Right renal cortex interstitium (tissue), 3 donors: ENCODE data around the gene FRRS1L. TPM values are rescaled to one million over a fixed set of nuclear protein-coding genes. Genes with fewer than 3 reads are reported as not detected.

Experiments
- DNase-seq, 3 donors: peaks; one replicate each; pipeline ENCODE4 v3.0.0-alpha.2; 2013; ENCODE audit warnings: low read depth in 3 of 3, low spot score in 2 of 3
- polyA plus RNA-seq, 3 donors: library from polyadenylated mRNA; unstranded; fragments of 120-200 nt; gene quantifications; one replicate each; pipeline ENCODE4 v1.2.1, GENCODE V29; 2013; ENCODE audit not compliant: insufficient read length in 3 of 3

Gene FRRS1L
- polyA plus RNA-seq, 3 donors = 2.2 to 3.7 (median 3.1) TPM

DNA sequence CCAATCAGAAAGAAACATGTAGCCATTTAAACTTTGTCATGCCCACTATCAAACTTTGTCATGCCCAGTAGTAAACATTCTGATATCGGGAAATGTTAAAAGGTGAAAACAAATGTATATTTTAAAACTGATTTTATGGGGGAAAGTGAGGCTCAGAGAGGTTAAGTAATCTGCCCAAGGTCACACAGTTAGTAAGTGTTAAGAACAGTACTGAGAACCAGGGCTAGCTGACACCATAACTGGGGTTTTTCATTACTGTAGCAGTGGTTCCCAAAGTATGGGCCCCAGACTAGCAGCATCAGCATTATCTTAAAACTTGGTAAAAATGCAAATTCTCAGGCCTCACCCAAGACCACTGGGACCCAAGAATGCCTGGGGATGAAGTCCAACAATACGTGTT, 9.9 kb upstream of the FRRS1L start:
- DNase-seq = no peak

DNA sequence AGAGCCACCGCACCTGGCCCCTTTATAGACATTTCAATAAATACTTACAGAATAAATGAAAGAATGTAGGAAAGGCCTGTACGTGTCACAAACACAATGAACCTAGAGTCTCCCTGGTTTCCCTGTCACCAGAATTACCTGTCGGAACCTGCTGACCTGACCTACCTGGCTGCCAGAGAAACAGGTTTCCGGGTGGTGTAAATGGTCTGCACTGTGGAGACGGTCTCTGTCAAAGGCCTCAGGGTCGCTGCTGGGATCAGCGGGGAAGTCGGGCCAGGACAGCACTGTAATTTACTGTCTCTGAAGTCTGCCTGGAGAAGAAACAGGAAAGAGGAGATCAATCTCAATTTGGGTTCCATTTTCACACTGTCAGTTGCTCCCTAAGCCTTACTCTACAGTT, 9.3 kb upstream of the FRRS1L start:
- DNase-seq = no peak

DNA sequence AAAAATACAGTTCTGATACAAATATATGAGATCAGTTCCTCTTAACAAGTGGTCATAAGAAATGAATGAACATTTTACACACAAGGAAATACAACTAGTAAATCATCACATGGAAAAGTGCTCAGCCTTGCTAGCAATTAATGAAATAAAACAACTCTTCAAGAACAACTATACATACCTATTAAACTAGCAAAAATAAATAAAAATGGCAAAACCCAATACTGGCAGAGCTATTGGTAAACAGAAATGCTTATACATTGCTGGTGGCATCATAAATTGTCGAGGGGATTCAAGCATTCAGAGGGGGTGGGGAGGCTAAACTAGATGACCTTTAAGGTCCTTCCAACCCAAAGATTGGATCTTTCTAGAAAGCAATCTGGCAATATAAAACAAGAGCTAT, 5.9 kb upstream of the FRRS1L start:
- DNase-seq = no peak

DNA sequence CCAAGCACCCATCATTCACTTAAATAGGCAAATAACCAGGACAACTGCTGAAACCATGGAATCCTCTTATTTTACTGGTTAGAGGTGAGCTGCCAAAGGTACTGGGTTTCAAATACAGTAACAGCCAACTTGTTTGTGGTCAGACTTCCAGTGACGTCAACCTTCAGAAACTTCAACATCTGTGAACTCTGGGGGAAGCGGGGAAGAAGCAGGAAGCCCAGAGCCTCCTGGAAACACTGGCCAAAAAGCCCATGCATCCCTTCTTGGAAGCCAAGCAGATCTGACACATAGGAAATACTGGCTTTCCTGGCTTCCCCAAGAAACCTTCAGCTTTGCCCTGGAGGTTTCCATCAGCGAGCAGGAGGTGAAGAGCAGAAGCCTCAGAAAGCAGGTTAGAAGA, 4.9 kb upstream of the FRRS1L start:
- no peak for DNase-seq

DNA sequence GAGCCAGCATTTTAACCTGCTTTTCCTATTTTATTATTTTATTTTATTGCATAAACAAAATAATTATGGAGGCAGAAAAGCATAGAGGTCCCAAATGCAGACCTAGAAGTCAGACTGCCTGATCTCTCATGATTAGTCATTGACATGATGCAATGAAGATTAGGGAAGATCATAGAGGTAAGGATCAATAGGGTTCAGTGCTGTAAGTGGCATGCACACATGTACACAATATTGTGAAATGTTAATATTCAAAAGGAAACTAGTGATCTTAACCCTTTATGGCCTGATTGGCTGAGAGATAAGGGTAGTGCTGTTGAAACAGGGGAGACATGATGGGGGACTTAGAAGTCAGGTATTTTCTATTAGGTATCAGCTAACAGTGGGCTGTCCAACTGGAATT, 1.1 kb upstream of the FRRS1L start:
- no peak for DNase-seq

DNA sequence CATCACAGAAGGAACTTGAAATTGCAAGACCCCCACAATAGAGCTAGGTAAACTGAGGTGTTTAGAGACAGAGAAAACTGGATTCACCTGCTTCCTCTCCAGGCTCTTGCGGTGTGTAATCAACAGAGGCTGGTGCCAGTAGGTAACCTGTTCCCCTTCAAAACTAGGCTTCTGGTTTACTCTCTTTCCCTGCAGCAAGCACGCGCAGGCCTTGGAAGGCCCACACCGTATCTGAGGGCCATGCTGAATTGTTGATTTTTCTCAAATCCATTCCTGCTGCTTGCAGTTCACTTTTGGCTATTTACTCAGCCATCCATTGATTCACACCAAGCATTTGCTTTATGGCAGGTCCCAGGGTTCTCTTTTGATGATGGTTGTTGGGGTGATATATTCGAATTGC, 667 bp upstream of the FRRS1L start:
- DNase-seq = no peak

DNA sequence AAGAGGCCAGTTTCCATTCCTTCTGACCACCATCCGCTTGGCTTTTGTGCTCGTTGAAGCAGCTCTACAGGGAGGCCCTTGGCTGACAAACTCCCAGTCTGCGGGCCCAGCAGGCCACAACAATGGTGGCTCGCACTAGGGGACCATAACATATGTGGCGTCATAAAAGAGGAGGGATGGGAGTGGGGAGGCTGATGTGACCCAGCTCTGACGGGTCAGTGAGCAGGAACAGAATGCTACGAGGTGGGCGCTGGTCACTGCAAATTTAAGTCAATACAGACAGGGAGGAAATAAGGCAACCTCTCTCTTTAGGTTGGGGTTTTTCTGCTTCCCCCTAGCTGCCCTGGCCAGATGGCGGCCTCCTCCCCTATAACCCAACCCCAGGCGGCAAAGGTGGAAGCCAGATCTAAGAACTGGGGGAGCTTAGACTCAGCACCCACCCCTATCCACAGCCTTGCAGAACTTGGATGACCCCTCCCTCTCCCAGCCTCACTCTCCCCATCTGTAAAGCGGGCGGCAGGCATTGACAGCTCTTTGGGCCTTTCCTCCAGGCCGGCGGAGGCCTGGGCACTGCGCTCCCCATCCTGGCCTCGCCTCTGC, 778 bp downstream of the FRRS1L start:
- no peak for DNase-seq

DNA sequence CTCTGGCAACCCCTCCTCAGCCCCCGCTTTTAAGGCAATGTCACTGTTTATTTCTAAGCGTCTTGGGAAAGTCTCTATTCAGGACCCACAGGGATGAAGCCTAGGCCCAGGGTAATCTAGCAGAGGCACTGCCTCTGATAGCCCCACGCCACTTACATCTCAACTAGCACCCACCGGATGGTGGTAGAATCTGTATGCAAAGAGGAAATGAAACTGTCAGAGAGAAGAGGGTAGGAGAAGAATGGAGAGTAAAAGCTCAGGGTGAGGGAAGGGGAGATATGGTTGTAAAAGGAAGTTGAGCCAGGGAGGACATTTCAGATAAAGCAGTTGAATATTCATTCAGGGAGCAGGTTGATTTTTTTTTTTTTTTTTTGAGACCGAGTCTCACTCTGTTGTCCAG, 3.0 kb downstream of the FRRS1L start:
- DNase-seq = no peak

DNA sequence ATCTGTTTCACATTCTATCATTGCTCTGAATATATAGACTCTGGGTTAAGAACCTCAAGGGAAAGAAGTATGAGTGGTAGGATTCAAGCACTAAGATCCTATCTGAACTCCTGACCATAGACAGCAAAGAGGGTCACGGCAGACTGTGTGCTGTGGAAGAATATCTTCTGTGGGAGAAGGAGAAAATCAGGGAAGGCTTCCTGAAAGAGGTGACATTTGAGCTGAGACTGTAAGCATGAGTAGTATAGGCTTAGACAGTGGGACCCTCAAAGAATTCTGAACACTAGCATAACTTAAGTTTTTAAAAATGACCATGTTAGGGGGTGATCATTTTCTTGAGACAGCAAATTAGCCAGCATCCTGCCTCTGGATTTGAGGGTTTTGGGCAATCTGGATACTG, 3.9 kb downstream of the FRRS1L start:
- no peak for DNase-seq

DNA sequence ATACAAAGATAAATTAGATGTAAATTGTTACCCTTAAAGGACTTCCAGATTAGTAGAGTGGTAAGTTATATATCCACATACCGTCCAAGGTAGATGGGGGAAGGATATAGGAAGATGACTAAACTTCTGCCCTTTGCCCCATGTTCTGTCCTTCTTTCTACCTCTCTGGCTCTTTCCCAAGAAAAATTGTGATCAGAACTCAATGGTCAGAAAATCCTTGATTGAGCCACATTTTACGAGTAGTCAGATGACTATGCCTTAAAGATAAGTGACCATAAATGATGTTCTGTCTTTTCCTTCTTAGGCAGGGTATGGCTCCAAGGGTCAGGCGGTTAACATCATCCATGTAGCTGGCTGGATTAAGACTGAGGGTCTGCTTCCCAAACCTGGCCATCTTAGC, 4.4 kb downstream of the FRRS1L start:
- DNase-seq = no peak

DNA sequence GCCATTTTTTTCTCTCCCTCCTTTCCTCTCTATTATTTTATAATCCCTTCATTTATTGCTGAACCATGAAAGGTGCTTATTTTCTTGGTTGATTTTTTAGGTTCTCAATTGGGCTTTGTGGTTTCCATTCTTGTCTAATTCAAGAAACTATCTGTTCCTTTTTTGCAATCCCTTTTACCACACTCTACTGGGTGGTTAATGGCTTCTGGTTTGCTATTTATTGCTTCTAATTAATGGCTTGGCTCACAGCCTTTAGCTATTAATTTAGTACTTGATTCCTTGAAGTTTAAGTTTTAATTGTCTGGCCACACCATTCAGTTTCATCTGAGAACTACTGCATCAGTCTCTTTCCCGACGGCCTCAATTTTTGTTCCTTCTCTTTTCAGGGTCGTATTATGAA, 5.6 kb downstream of the FRRS1L start:
- DNase-seq = no peak

DNA sequence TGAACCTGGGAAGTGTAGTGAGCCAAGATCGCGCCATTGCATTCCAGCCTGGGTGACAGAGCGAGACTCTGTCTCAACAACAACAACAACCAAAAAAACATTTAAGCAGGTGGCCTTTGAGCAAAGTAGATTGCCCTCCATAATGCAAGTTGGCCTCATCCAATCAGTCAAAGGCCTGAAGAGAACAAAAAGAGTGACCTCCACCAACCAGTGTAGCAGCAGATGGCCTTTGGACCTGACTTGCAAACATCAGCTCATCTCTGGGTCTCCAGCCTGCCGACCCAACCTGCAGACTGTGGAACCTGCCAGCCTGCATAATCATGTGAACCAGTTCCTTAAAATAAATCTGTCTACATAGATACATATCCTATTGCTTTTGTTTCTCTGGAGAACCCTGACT, 7.5 kb downstream of the FRRS1L start:
- DNase-seq = no peak

DNA sequence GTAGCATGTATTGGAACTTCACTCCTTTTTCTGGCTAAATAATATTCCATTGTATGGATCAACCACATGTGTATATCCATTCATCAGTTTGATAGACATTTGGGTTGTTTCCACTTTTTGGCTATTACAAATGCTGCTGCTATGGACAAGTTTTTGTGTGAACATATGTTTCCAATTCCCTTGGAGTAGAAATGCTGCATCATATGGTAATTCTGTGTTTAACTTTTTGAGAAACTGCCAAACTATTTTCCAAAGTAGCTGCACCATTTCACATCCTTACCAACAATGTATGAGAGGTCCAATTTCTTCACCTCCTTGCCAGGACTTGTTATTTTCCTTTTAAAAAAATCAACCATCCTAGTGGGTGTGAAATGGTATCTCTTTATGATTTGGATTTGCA, 8.4 kb downstream of the FRRS1L start:
- no peak for DNase-seq

DNA sequence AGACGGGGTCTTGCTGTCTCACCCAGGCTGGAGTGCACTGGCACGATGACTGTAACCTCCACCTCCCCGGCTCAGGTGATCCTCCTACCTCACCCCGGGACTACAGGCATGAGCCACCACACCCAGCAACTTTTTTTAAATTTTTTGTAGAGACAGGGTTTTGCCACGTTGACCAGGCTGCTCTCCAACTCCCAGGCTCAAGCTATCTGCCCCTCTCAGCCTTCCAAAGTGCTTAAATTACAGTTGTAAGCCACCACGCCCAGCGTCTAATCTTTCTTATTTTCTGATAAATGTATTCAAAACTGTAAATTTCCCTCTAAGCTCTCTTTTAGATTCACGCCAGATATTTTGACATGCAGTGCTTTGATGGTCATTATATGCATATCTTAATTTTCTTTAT, 10.3 kb downstream of the FRRS1L start:
- no peak for DNase-seq

DNA sequence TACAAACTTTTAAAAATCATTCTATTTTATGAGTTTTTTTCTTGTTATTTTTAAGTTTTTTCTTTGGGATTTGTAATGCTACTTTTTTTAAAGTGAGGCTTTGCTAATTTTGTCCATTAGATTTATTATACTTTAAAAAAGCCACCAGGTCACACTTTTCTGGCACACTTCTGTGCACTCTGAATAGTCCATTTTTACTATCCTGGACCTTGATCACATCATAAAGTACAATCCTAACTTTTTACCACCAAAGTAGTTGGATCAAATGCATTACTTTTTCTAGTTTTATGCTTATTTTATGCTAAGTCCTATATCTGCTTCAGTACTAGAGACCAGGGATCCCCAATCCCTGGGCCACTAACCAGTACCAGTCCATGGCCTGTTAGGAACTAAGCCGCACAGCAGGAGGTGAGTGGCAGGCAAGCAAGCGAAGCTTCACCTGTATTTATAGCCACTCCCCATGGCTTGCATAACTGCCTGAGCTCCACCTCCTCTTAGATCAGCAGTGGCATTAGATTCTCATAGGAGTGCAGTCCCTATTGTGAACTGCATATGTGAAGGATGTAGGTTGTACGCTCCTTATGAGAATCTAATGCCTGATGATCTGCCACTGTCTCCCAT, 16.0 kb downstream of the FRRS1L start:
- DNase-seq = no peak

DNA sequence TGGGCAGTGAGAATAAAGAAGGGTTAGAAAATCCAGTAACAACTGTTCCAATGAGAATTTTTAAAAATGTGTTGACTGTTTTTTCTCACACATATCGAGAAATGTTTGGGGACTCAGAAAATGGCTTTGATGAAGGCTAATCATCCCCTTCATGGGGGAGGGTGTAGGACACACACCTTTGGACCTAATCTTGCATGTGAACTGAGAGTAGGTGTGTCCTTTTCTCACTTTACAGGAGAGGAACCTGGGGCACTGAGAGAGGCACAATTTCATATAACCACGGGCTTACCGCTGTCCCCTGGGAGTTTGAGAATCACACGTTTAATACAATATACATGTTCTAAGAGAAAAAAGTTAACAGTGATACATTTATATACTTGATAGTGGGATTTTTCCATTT, 17.3 kb downstream of the FRRS1L start:
- no peak for DNase-seq

DNA sequence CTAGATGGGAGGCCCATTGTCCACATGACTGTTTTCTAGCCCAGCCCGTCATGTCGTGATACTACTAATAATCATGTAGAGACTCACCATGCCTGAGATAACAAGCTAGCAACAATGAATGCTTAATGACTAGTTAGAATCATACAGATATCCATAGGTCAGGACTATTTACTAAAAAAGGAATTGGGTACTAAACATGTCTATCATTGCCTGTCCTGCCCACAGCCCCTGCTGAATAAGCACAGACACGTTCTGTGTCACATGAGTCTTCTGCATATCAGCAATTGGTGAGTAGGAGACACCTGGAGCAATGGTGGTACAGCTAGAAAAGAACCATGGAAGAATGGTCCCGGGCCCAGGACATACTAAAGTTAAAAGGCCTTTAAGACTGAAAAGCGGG, 18.0 kb downstream of the FRRS1L start:
- DNase-seq = no peak

DNA sequence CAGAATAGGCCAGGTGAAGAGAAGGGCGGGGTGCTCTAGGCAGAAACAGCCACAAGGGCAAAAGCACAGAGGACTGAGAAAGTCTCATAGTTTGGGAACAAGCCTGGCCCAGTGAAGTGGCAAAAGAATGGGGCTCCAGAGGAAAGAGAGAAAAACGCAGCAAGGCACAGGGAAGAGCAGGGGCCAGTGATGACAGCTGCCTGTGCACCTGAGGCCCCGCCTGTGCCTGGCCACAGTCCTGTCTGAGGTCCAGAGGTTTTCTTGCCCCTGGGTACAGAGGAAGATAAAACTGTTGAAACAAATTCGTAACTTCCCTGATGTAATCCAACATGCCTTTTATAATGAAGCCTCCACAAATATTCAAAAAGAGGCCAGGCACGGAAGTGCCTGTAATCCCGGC, 22.0 kb downstream of the FRRS1L start:
- DNase-seq = no peak

DNA sequence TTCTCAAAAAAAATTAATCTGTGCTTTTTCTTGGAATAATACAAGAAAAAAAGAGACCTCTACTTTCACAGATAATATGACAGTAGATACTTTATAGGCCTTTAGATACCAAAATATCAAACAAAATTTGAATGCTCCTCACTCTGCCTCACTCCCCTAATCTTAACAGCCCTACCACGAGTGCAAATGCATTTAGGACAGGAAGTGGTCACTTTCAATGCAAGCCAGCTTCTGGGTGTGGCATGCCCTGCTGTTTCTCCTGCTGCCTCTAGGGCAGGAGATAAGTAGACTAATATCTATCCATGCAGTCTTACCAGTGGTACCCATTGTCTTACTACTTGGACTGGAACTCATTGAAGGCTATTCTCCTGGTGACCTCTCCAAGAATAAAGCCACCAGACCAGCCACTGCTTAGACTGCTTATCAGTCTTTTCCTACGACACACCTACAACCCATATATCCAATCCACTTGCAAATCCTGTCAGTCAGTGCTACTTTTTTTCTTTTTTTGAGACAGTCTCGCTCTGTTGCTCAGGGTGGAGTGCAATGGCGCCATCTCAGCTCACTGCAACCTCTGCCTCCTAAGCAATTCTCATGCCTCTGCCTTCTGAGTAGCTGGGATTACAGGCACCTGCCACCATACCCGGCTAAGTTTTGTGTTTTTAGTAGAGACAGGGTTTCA, 23.0 kb downstream of the FRRS1L start:
- DNase-seq = no peak

DNA sequence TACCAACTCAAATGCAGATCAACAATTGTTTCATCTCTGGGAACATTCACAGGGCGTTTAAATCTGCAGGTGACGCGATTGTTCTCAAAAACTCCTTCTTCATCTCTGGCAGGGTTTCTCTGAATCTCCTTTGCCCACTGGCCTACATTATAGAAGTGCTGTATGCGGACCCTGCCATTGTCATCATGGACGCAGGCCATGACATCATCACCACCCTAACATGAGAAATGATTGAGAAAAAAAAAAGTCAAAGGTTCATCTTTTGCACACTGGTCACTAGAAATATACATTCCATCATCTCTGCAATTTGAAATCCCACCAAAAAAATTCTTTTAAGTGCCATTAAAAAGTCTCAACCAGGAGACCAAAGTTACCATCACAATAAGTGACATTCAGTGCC, 25.7 kb downstream of the FRRS1L start:
- no peak for DNase-seq

DNA sequence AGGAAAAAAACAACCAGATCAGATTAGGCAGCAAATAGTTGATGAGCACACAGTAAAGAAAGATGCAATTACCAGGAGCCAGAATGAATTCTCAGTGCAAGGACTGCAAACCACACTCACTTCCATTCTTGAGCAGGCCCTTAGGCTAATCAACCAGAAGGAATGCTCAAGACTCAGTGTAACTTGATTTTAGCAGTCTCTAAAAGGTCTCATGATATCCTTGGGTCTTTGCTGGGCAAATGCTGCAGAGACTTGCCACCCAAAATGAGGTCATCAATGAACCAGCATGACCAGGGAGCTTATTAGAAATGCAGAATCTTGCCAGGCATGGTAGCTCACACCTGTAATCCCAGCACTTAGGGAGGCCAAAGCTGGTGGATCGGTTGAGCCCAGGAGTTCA, 27.2 kb downstream of the FRRS1L start:
- no peak for DNase-seq

DNA sequence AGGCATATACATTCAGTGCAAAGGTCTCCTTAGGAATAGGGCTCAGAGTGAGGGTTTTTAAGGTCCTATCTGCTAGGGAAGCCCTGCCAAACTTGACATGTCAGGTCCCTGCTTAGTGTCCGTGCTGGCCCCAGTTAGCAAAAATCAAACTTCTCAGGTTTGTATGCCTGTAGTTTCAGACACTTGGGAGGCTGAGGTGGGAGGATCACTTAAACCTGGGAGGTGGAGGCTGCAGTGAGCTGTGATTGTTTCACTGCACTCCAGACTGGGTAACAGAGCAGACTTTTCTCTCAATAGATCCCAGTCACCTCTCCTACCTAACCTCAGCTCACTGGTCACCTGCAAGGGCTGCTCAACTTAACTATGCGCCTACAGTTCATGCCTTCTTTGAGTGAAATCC, 28.6 kb downstream of the FRRS1L start:
- DNase-seq = no peak

DNA sequence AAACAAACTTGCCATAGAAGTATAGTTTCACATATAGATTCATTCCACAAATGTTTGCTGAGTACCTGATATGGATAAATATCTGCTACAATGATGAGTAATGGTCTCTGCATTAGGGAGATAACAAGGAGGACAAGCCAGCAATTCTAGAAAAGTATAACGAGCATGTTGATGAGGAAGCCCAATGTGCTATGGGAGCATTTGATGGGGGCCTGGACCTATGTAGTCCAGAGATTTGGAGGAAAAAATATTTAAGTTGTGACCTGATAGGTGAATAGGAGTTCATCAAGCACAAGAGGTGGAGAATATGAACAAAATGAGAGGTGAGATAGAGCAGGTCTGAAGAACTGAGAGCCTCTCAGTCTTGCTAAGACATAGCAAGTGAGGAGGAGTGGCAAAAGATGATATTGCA, 32.9 kb downstream of the FRRS1L start:
- no peak for DNase-seq
